Regular cardiac myocyte (primary cell): ENCODE results near the gene TUT1. TPM values are rescaled to one million over a fixed set of nuclear protein-coding genes. Genes with fewer than 3 reads are reported as not detected.

ENCODE experiments used
- total RNA-seq: library from RNA; depleted of rRNA; stranded (reverse); fragments of >200 nt; gene quantifications from 2 replicates; pipeline ENCODE4 v1.2.3, GENCODE V29; 2014

Gene TUT1, protein sequence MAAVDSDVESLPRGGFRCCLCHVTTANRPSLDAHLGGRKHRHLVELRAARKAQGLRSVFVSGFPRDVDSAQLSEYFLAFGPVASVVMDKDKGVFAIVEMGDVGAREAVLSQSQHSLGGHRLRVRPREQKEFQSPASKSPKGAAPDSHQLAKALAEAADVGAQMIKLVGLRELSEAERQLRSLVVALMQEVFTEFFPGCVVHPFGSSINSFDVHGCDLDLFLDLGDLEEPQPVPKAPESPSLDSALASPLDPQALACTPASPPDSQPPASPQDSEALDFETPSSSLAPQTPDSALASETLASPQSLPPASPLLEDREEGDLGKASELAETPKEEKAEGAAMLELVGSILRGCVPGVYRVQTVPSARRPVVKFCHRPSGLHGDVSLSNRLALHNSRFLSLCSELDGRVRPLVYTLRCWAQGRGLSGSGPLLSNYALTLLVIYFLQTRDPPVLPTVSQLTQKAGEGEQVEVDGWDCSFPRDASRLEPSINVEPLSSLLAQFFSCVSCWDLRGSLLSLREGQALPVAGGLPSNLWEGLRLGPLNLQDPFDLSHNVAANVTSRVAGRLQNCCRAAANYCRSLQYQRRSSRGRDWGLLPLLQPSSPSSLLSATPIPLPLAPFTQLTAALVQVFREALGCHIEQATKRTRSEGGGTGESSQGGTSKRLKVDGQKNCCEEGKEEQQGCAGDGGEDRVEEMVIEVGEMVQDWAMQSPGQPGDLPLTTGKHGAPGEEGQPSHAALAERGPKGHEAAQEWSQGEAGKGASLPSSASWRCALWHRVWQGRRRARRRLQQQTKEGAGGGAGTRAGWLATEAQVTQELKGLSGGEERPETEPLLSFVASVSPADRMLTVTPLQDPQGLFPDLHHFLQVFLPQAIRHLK
- total RNA-seq: 6.2 and 7.9 TPM in 2 replicates

DNA sequence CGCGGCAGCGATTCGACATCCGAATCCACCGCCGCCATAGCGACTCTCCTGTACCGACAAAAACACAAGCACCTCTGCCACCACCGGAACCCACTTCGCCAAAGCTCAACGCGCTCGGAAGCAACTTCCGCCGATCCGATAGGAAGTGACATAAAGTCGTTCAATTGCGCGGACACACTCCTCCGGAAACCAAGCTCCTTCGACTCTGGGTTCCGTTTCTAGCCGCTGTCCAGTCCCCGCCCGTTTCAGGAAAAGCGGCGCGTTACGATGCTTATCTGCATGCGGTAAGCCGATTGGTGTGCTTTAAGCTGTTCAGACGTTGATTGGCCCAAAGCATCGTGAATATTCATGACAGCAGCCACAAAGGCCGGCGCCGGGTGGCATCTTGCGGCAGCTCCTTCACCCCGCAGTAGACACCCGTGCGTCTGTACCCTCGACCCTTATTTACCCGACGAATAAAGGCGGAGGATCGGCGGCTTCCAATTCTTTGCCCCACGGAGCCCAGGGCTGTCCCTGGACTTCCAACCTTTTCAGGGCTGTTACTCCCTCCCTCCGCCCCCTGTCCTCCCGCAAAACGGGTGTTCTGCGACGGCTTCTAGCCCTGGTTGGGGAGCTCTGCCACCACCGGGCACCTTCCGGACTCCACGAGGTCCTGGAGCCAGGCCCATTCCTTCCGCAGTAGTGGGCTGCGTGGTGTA, at the start of gene TUT1:
Gene TUT1, minus strand, starts transcription at position 76 of the 698 bp plus-strand sequence. Its CDS starts 38 bp downstream, at position 38.

DNA sequence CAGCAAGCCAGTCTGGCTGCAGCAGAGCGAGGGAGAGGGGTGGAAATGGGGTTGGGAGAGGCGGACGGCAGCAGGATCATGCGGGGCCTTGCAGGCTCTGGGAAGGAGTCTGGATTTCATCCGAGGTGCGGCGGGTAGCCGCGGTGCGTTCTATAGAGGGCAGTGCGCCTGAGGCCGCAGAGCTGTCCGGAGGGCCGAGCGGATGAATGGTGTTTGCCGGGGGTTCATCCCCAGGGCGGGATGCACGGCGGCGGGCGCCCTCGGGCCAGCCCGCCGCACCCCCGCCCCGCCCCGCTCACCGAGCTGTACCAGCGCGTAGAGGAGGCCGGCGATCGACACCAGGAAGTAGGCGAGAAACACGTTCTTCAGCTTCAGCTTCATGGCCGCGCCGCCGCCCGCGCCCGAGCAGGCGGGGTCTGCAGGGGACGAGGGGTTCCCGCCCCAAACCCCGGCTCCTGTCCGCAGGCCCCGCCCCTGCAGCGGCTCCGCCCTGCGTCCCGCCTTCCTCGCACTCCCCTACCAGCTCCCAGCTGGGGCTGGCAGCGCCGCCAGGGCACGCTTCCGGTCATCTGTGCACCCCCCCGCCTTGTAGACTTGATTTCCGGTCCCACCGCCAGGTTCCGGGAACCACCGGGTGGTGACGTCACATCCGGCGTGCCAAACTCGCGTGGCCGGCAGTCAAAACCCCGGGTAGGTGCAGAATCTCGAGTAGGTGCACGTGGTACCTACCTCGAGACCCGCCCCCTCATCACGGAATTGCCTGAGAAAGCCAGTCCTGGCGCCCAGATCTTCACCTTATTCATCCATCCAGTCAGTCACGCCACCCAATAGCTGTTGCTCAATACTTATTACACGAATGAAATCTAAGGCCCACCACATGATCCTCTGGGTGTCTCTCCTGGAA, 30.5 kb upstream of the TUT1 start, which contains the start of gene B3GAT3:
Gene B3GAT3, minus strand, starts transcription at position 420 of the 904 bp plus-strand sequence. Its CDS starts 39 bp downstream, at position 381.

GRCh38 chr11:62612366-62613290, 21.3 kb upstream of the TUT1 start, which contains the start of the genes EML3 and ROM1:
TSS of gene EML3 (minus strand) at chr11:62612775. CDS start at chr11:62612457, 318 bp downstream.
TSS of gene ROM1 (plus strand) at chr11:62613257. CDS start at chr11:62613282, 25 bp downstream.

GRCh38 chr11:62601372-62602140, 10.2 kb upstream of the TUT1 start, which contains the start of gene MTA2:
TSS of gene MTA2 (minus strand) at chr11:62601865. CDS start at chr11:62601450, 415 bp downstream.

DNA sequence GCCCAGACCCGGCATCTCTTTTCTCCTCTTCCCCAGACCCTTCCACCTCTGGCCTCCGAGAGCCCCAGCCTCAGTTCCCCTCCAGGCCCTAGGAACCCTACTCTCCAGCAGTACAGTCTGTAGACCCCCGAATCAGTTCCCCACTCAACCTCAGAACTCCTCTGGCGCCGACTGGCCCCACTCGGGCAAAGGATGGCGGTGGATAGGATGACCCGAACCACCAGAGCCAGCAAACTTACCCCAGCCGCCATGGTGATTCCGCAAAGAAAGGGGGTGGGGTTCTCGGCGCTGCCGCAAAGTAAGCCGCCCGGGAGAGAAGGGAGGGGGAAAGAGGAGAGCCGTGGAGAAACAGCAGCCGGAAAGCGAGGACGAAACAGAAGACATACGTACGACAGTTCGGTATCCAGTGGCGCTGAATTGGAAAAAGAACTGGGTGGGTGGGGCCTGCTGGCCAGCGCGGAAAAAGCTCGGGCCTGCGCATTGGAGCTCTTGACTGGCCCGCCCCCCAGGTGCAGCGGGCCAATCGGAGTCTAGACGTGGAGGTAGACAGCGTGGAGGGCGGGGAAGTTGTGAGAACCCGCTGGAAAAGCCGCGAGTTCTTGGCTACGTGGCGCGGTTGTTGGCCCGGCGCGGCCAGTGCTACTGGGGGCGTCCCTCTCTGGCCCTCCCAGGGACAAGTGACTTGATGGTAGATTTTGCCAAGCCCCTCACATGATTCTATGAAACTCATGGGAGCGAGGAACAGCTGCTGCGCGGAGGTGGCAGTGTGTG, 17.5 kb downstream of the TUT1 start, which contains the start of gene EEF1G:
Gene EEF1G, minus strand, starts transcription at position 300 of the 771 bp plus-strand sequence. Its CDS starts 49 bp downstream, at position 251.

GRCh38 chr11:62546244-62546928, 44.9 kb downstream of the TUT1 start, which contains the start of gene AHNAK:
TSS of gene AHNAK (minus strand) at chr11:62546806. CDS start at chr11:62536098, 10,708 bp downstream.

Other genes starting within 250 kb of the TUT1 start
- not detected in 2 replicates for gene SCGB1A1, start 172.5 kb downstream of the TUT1 start, total RNA-seq
- gene AHNAK, start 44.7 kb downstream of the TUT1 start, total RNA-seq: 320 and 463 TPM in 2 replicates
- 1,480 and 1,535 TPM in 2 replicates for gene EEF1G, start 17.6 kb downstream of the TUT1 start, total RNA-seq
- 93.6 and 166 TPM in 2 replicates for gene MTA2, start 10.3 kb upstream of the TUT1 start, total RNA-seq
- gene EML3, start 21.3 kb upstream of the TUT1 start, total RNA-seq: 13.2 and 15.1 TPM in 2 replicates
- gene ROM1, start 21.7 kb upstream of the TUT1 start, total RNA-seq: 2.0 and 3.1 TPM in 2 replicates
- gene B3GAT3, start 30.5 kb upstream of the TUT1 start, total RNA-seq: 39.5 and 39.7 TPM in 2 replicates
- 233 and 273 TPM in 2 replicates for gene GANAB, start 55.1 kb upstream of the TUT1 start, total RNA-seq
- gene INTS5, start 61.8 kb upstream of the TUT1 start, total RNA-seq: 17.2 and 33.7 TPM in 2 replicates
- gene C11orf98, start 73.7 kb upstream of the TUT1 start, total RNA-seq: 21.4 and 48.1 TPM in 2 replicates
- gene CSKMT, start 73.8 kb upstream of the TUT1 start, total RNA-seq: 9.8 and 11.0 TPM in 2 replicates
- gene UQCC3, start 80.2 kb upstream of the TUT1 start, total RNA-seq: 7.0 and 13.2 TPM in 2 replicates
- 2.5 and 3.7 TPM in 2 replicates for gene LBHD1, start 80.7 kb upstream of the TUT1 start, total RNA-seq
- gene UBXN1, start 87.5 kb upstream of the TUT1 start, total RNA-seq: 110 and 143 TPM in 2 replicates
- gene LRRN4CL, start 98.0 kb upstream of the TUT1 start, total RNA-seq: 0.58 and 9.6 TPM in 2 replicates
- gene BSCL2, start 115.9 kb upstream of the TUT1 start, total RNA-seq: 48.3 and 54.4 TPM in 2 replicates
- gene GNG3, start 116.2 kb upstream of the TUT1 start, total RNA-seq: not detected in 2 replicates
- 5.6 and 6.1 TPM in 2 replicates for gene HNRNPUL2, start 135.9 kb upstream of the TUT1 start, total RNA-seq
- 28.4 and 30.4 TPM in 2 replicates for gene TTC9C, start 137.0 kb upstream of the TUT1 start, total RNA-seq
- 11.6 and 13.6 TPM in 2 replicates for gene ZBTB3, start 162.6 kb upstream of the TUT1 start, total RNA-seq
- gene POLR2G, start 170.1 kb upstream of the TUT1 start, total RNA-seq: 45.1 and 76.1 TPM in 2 replicates
- gene TAF6L, start 179.9 kb upstream of the TUT1 start, total RNA-seq: 14.1 and 17.8 TPM in 2 replicates
- 34.9 and 46.5 TPM in 2 replicates for gene TMEM179B, start 195.9 kb upstream of the TUT1 start, total RNA-seq
- 18.6 and 20.9 TPM in 2 replicates for gene TMEM223, start 200.5 kb upstream of the TUT1 start, total RNA-seq
- gene NXF1, start 213.9 kb upstream of the TUT1 start, total RNA-seq: 21.1 and 21.5 TPM in 2 replicates
- gene STX5, start 240.5 kb upstream of the TUT1 start, total RNA-seq: 27.6 and 39.3 TPM in 2 replicates
- gene TEX54, start 241.3 kb upstream of the TUT1 start, total RNA-seq: not detected in 2 replicates
- 40.3 and 59.8 TPM in 2 replicates for gene WDR74, start 248.1 kb upstream of the TUT1 start, total RNA-seq